Cardiac muscle cell (in vitro differentiated cells and primary cell): ENCODE results near the gene IFI35. TPM values are rescaled to one million over a fixed set of nuclear protein-coding genes. Genes with fewer than 3 reads are reported as not detected.
A peak's percentile ranks its signal among the peaks of the same experiment; 100 is the strongest.

Source experiments
- DNase-seq, 2 donors: peaks; one replicate each; pipeline versions ENCODE4 v3.0.0 to v3.0.0-alpha.2; 2010 to 2017; ENCODE audit warnings: low read depth in 1 of 2, low spot score in 1 of 2
- H3K27ac ChIP-seq: fragments of 200-600 bp; sonication (generic); 2 replicates; pipeline ENCODE4 v1.5.1; 2016
- H3K27me3 ChIP-seq: fragments of 200-600 bp; sonication (generic); 2 replicates; pipeline ENCODE4 v1.6.0; 2016; ENCODE audit warnings: control low read depth
- H3K36me3 ChIP-seq: fragments of 200-600 bp; sonication (generic); 2 replicates; pipeline ENCODE4 v1.5.1; 2016; ENCODE audit warnings: control low read depth
- H3K4me1 ChIP-seq: fragments of 200-600 bp; sonication (generic); 2 replicates; pipeline ENCODE4 v1.8.1; 2017; ENCODE audit warnings: low read depth, mild to moderate bottlenecking, mixed run types
- H3K4me3 ChIP-seq: fragments of 200-600 bp; sonication (generic); 2 replicates; pipeline ENCODE4 v1.5.1; 2016; ENCODE audit warnings: mild to moderate bottlenecking
- H3K9me3 ChIP-seq: fragments of 200-600 bp; sonication (generic); 2 replicates; pipeline ENCODE4 v1.5.1; 2017; ENCODE audit warnings: low read depth, mild to moderate bottlenecking, control low read depth
- polyA plus RNA-seq: library from polyadenylated mRNA; unstranded; fragments of >200 nt; fragmentation: Nextera tagmentation; extraction: Ambion mirVana; gene quantifications from 2 replicates; pipeline ENCODE4 v1.2.1, GENCODE V29; 2016
- total RNA-seq: library from RNA; depleted of rRNA; stranded (reverse); fragments of >200 nt; gene quantifications from 2 replicates; pipeline ENCODE4 v1.2.3, GENCODE V29; 2016
- TF ChIP-seq, protein P1 (sequence below): IDR thresholded peaks from 2 replicates; pipeline ENCODE4 v1.5.1; 2012; ENCODE audit warnings: low read depth, mild to moderate bottlenecking, low read length

Gene IFI35
- total and polyA plus RNA-seq, 2 experiments from 2014 or later, result 6.8 to 8.7 TPM

DNA sequence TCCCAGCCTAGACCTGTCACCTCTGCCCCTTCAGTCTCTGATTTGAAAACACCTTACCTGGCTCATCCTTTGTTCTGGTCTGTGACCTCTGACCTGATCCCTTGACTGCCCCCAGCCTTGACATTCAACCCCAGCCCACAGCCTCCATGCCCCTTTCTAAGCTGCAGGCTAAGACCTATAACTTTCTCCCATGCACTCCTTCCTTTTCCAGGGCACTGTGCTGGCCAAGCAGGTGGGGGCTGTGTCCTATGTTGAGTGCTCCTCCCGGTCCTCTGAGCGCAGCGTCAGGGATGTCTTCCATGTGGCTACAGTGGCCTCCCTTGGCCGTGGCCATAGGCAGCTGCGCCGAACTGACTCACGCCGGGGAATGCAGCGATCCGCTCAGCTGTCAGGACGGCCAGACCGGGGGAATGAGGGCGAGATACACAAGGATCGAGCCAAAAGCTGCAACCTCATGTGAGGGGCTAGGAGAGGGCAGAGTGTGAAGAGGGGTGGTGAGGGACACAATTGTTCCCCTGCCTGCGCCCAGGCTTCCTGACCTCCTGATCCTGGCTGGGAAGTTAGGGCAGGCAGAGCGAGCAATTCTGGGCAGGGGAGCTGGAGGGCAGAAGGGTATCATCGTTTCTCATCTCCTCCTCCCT lies 21.8 kb downstream of the IFI35 start:
- H3K4me1 ChIP-seq, result peaks cover 2% of the 10 kb centered on the region

GRCh38 chr17:43030137-43030767 lies 23.7 kb downstream of the IFI35 start:
- H3K4me3 ChIP-seq, result no peak overlapping the region
- H3K9me3 ChIP-seq, result no peaks in the 10 kb centered on the region
- H3K27ac ChIP-seq, result no peak overlapping the region
- no peaks in the 10 kb centered on the region for H3K27me3 ChIP-seq
- no peaks in the 10 kb centered on the region for H3K36me3 ChIP-seq
- TF ChIP-seq, protein P1, sequence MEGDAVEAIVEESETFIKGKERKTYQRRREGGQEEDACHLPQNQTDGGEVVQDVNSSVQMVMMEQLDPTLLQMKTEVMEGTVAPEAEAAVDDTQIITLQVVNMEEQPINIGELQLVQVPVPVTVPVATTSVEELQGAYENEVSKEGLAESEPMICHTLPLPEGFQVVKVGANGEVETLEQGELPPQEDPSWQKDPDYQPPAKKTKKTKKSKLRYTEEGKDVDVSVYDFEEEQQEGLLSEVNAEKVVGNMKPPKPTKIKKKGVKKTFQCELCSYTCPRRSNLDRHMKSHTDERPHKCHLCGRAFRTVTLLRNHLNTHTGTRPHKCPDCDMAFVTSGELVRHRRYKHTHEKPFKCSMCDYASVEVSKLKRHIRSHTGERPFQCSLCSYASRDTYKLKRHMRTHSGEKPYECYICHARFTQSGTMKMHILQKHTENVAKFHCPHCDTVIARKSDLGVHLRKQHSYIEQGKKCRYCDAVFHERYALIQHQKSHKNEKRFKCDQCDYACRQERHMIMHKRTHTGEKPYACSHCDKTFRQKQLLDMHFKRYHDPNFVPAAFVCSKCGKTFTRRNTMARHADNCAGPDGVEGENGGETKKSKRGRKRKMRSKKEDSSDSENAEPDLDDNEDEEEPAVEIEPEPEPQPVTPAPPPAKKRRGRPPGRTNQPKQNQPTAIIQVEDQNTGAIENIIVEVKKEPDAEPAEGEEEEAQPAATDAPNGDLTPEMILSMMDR, result no peak
- no peak for DNase-seq
- H3K4me1 ChIP-seq, result peaks cover 21% of the 10 kb centered on the region

More for the DNA sequence above, 21.8 kb downstream of the IFI35 start:
- Histone ChIP-seq H3K27ac (no peak overlapping the region), H3K4me3 (no peak overlapping the region), H3K27me3 (no peaks in the 10 kb centered on the region), H3K9me3 (no peaks in the 10 kb centered on the region), H3K36me3 (no peaks in the 10 kb centered on the region)
- DNase-seq, result no peak
- TF ChIP-seq, protein P1, result no peak

- Histone ChIP-seq H3K9me3 (no peaks in the 10 kb centered on the region), H3K27me3 (no peaks in the 10 kb centered on the region), H3K4me1 (peaks cover 28% of the 10 kb centered on the region), H3K4me3 (no peak overlapping the region), H3K27ac (no peak overlapping the region), H3K36me3 (no peaks in the 10 kb centered on the region)
- TF ChIP-seq, protein P1, result no peak
- no peak for DNase-seq
Observed at GRCh38 chr17:43031666-43032065, 25.1 kb downstream of the IFI35 start.

DNA sequence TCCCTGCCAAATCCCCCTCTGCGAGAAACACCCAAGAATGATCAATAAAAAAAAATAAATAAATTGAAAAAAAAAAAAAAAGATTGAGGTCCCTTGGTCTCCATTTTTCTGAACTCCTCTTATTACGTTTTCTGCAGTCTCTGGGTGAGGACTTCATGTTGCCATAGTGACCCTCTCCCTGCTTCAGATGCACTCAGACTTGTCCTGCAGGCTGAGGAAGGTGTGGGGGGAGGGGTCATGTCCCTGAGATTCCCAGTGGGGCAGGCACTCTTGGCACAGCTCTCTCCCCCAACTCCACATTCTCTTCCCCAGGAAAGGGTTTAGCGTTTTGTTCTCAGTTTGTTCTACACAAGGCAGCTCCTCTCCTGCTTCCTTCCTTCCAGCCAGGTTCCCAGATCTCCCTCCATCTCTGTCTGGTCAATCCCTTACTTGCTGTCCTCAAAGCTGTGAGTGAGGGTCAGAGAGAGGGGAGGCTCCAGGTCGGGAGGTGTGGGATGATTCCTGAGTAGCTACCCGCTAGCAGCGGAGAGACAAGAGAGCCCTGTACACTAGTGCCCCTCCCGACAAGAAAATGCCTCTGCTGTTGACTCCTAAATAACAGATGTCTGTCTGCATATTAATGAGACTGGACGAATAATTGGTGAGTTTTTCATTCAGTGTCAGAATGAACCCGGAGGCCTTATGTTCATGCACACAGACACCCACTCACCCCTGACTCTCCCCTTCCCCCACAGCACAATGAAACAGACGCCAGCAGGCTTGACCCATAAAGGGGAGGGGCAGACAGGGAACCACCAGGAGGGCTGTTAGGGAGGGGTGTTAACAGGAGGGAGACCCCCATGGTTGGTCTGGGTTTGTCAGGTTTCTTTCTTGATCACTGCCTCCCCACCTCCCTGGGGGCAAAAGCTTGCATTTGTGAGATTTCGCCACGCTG lies 27.6 kb downstream of the IFI35 start:
- Histone ChIP-seq H3K27me3 (no peaks in the 10 kb centered on the region), H3K27ac (peak overlapping the region; percentile 71), H3K36me3 (no peaks in the 10 kb centered on the region), H3K4me3 (no peak overlapping the region), H3K4me1 (peaks cover 28% of the 10 kb centered on the region), H3K9me3 (no peaks in the 10 kb centered on the region)
- TF ChIP-seq, protein P1, result no peak
- DNase-seq, result peak in 1 of 2 donors; percentile 54

DNA sequence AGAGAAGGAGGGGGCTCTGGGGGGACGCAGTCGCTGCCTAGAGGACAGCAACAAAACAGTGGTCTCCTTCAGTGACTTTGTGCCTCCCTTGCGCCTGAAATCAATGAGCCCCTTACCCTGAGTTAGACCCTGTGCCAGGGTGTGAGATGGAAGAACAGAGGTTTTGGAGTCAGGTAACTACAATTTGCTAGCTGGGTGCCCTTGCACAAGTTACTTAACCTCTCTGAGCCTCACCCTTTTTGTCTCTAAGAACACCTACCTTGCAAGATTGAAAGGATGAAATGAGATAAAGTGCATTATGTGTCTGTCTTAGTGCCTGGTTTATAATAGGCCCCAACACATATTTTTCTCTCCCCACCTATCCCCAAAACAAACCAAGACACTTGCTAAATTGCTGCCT lies 28.3 kb downstream of the IFI35 start:
- Histone ChIP-seq H3K27ac (peak overlapping the region; percentile 71), H3K36me3 (no peaks in the 10 kb centered on the region), H3K4me3 (no peak overlapping the region), H3K4me1 (peaks cover 28% of the 10 kb centered on the region), H3K27me3 (no peaks in the 10 kb centered on the region), H3K9me3 (no peaks in the 10 kb centered on the region)
- TF ChIP-seq, protein P1, result no peak
- DNase-seq, result no peak
